CD14-positive monocyte (primary cell): ENCODE data around the gene PBX3. TPM values are rescaled to one million over a fixed set of nuclear protein-coding genes. Genes with fewer than 3 reads are reported as not detected.

Source experiments
- DNase-seq, 3 donors: peaks; one replicate each; pipeline ENCODE4 v3.0.0-alpha.2; 2011 to 2022
- H2AFZ ChIP-seq: 2 replicates; pipeline ENCODE4 v1.6.0; 2012; ENCODE audit warnings: mild to moderate bottlenecking, low read depth, low read length, inconsistent platforms; ENCODE audit not compliant: insufficient read depth, poor library complexity, severe bottlenecking
- H3K27ac ChIP-seq, 2 donors: 1 replicate in 1 of 2; 2 replicates in 1 of 2; pipeline ENCODE4 v1.5.1; 2012 to 2013; ENCODE audit warnings: low read length in 2 of 2, control low read depth in 1 of 2, inconsistent platforms in 1 of 2, low read depth in 1 of 2, mild to moderate bottlenecking in 1 of 2
- H3K27me3 ChIP-seq, 2 donors: one replicate each; pipeline versions ENCODE4 v1.6.0 to v1.6.1; 2011 to 2013; ENCODE audit warnings: low read length in 2 of 2; ENCODE audit not compliant: control insufficient read depth in 2 of 2, insufficient read depth in 2 of 2
- H3K36me3 ChIP-seq, 2 donors: replicated peaks in 1 of 2; 1 replicate in 1 of 2; 2 replicates in 1 of 2; pipeline versions ENCODE4 v1.5.1 to v1.6.1; 2012 to 2013; ENCODE audit warnings: low read length in 2 of 2, control low read depth in 1 of 2, inconsistent platforms in 1 of 2, mild to moderate bottlenecking in 1 of 2; ENCODE audit not compliant: insufficient read depth in 2 of 2, control insufficient read depth in 1 of 2
- H3K4me1 ChIP-seq, 2 donors: 1 replicate in 1 of 2; 2 replicates in 1 of 2; pipeline versions ENCODE4 v1.5.1 to v1.6.1; 2012 to 2013; ENCODE audit warnings: low read length in 2 of 2, control low read depth in 1 of 2, inconsistent platforms in 1 of 2, mild to moderate bottlenecking in 1 of 2, moderate library complexity in 1 of 2; ENCODE audit not compliant: insufficient read depth in 2 of 2, control insufficient read depth in 1 of 2
- H3K4me2 ChIP-seq: replicated peaks from 2 replicates; pipeline ENCODE3; 2012; ENCODE audit warnings: low read length, moderate library complexity, mild to moderate bottlenecking; ENCODE audit not compliant: poor library complexity, severe bottlenecking; ENCODE audit errors: extremely low read depth
- H3K4me3 ChIP-seq, 3 experiments: fragments of 200-600 bp in 1 of 3; sonication (generic) in 1 of 3; replicated peaks in 1 of 3; 1 replicate in 2 of 3; 2 replicates in 1 of 3; pipeline ENCODE4 v1.5.1; 2011 to 2013; ENCODE audit warnings: low read length in 3 of 3, mild to moderate bottlenecking in 3 of 3, control low read depth in 2 of 3, low read depth in 2 of 3, inconsistent platforms in 1 of 3, moderate library complexity in 1 of 3
- H3K79me2 ChIP-seq: 2 replicates; pipeline ENCODE4 v1.6.0; 2012; ENCODE audit warnings: mild to moderate bottlenecking, control low read depth, inconsistent platforms, low read length, moderate library complexity; ENCODE audit not compliant: insufficient read depth
- H3K9ac ChIP-seq: 2 replicates; pipeline ENCODE4 v1.6.0; 2017; ENCODE audit warnings: low read length, mild to moderate bottlenecking; ENCODE audit not compliant: insufficient read depth, poor library complexity, severe bottlenecking
- H3K9me3 ChIP-seq, 2 donors: replicated peaks in 1 of 2; 1 replicate in 1 of 2; 2 replicates in 1 of 2; pipeline versions ENCODE4 v1.5.1 to v1.6.1; 2012 to 2013; ENCODE audit warnings: low read length in 2 of 2, control low read depth in 1 of 2; ENCODE audit not compliant: control insufficient read depth in 1 of 2, insufficient read depth in 1 of 2
- H4K20me1 ChIP-seq: 2 replicates; pipeline ENCODE4 v1.6.0; 2012; ENCODE audit warnings: mild to moderate bottlenecking, low read length, control low read depth, moderate library complexity; ENCODE audit not compliant: insufficient read depth
- H3K27ac Mint-ChIP-seq, 7 donors: one replicate each; pipeline ENCODE4 v1.8.0; 2020; ENCODE audit warnings: mild to moderate bottlenecking in 7 of 7, mixed read lengths in 7 of 7, moderate library complexity in 6 of 7, inconsistent platforms in 2 of 7
- H3K27me3 Mint-ChIP-seq, 3 donors: one replicate each; pipeline ENCODE4 v1.8.0; 2021 to 2022; ENCODE audit warnings: low read depth in 3 of 3, mild to moderate bottlenecking in 3 of 3, mixed read lengths in 3 of 3, moderate library complexity in 3 of 3, inconsistent platforms in 1 of 3
- H3K36me3 Mint-ChIP-seq, 2 donors: one replicate each; pipeline ENCODE4 v1.8.0; 2020; ENCODE audit warnings: mixed read lengths in 2 of 2, inconsistent platforms in 1 of 2, mild to moderate bottlenecking in 1 of 2
- H3K4me1 Mint-ChIP-seq: one replicate; pipeline ENCODE4 v1.8.0; 2020; ENCODE audit warnings: mild to moderate bottlenecking, mixed read lengths
- H3K4me3 Mint-ChIP-seq, 2 donors: one replicate each; pipeline ENCODE4 v1.8.0; 2020; ENCODE audit warnings: mild to moderate bottlenecking in 2 of 2, mixed read lengths in 2 of 2, moderate library complexity in 1 of 2
- H3K9me3 Mint-ChIP-seq, 7 donors: one replicate each; pipeline ENCODE4 v1.8.0; 2020 to 2022; ENCODE audit warnings: mixed read lengths in 7 of 7, mild to moderate bottlenecking in 6 of 7, moderate library complexity in 6 of 7, inconsistent platforms in 2 of 7
- WGBS: methylation state at CpG from one replicate; pipeline ENCODE4 v1.1.5; 2013; ENCODE audit warnings: missing lambda C conversion rate; ENCODE audit not compliant: insufficient coverage; 5-methylcytosine and 5-hydroxymethylcytosine counted together
- intact Hi-C, 2 donors: fragments of 100-400 bp; cut with micrococcal nuclease; formaldehyde crosslinking; loops; one replicate each; pipeline versions ENCODE4 v1.15.0 to v1.15.1; 2023
- polyA plus RNA-seq, 3 donors: library from polyadenylated mRNA; depleted of rRNA in 1 of 3; unstranded in 2 of 3; stranded (reverse) in 1 of 3; fragments of 300-500 nt in 2 of 3; fragments of >200 nt in 1 of 3; fragmentation: Illumina TruSeq in 2 of 3; gene quantifications; 1 replicate in 2 of 3; 2 replicates in 1 of 3; pipeline ENCODE4 v1.2.3, GENCODE V29; 2012 to 2021
- TF ChIP-seq, protein P1 (sequence below): fragments of 200-600 bp; IDR thresholded peaks from one replicate; pipeline ENCODE4 v1.8.0; 2022; ENCODE audit warnings: antibody characterized with exemption, mild to moderate bottlenecking

Gene PBX3
- polyA plus RNA-seq, 3 donors = 6.6 to 22.7 (median 7.1) TPM

DNA sequence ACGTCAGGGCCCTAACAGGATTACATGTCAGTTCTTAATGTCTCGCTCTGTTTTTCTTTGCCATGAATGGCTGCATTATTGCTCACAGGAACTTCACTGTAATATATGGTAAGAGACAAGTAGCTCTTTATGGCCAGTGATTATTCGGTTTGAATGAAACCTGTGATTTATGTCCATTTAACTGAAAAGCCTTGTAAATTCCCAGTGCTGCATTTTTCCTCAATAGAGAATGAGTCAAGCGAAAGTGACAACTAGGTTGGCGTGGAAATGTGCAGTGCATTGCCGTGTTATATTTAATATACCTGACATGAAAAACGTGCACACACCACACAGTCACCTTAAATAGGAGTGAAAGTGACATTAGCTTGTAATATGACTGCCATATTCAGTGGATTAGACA, 163.1 kb downstream of the PBX3 start:
- peaks cover 5% of the 10 kb centered on the region for H3K79me2 ChIP-seq
- H3K36me3 ChIP-seq = no peaks in the 10 kb centered on the region
- H4K20me1 ChIP-seq = no peaks in the 10 kb centered on the region
- H3K27ac ChIP-seq = no peak overlapping the region
- H3K9me3 ChIP-seq = no peaks in the 10 kb centered on the region
- no peaks in the 10 kb centered on the region for H3K27me3 ChIP-seq
- H3K36me3 Mint-ChIP-seq = no peaks in the 10 kb centered on the region
- H3K9me3 Mint-ChIP-seq = no peaks in the 10 kb centered on the region
- H3K4me3 ChIP-seq = no peak overlapping the region
- no peak overlapping the region for H3K27ac Mint-ChIP-seq
- no peak overlapping the region for H3K4me3 Mint-ChIP-seq
- no peak overlapping the region for H3K4me2 ChIP-seq
- no peak overlapping the region for H2AFZ ChIP-seq
- H3K9ac ChIP-seq = no peak overlapping the region
- WGBS = 60% methylated on average over 1 of the region's 7 CpGs
- DNase-seq = no peak
- H3K4me1 ChIP-seq = peaks cover 0 to 2% of the 10 kb centered on the region in 2 donors
- TF ChIP-seq, protein P1, sequence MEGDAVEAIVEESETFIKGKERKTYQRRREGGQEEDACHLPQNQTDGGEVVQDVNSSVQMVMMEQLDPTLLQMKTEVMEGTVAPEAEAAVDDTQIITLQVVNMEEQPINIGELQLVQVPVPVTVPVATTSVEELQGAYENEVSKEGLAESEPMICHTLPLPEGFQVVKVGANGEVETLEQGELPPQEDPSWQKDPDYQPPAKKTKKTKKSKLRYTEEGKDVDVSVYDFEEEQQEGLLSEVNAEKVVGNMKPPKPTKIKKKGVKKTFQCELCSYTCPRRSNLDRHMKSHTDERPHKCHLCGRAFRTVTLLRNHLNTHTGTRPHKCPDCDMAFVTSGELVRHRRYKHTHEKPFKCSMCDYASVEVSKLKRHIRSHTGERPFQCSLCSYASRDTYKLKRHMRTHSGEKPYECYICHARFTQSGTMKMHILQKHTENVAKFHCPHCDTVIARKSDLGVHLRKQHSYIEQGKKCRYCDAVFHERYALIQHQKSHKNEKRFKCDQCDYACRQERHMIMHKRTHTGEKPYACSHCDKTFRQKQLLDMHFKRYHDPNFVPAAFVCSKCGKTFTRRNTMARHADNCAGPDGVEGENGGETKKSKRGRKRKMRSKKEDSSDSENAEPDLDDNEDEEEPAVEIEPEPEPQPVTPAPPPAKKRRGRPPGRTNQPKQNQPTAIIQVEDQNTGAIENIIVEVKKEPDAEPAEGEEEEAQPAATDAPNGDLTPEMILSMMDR = no peak
- intact Hi-C loops = no loop called here
- peaks cover 7% of the 10 kb centered on the region for H3K4me1 Mint-ChIP-seq
- H3K27me3 Mint-ChIP-seq = no peaks in the 10 kb centered on the region

DNA sequence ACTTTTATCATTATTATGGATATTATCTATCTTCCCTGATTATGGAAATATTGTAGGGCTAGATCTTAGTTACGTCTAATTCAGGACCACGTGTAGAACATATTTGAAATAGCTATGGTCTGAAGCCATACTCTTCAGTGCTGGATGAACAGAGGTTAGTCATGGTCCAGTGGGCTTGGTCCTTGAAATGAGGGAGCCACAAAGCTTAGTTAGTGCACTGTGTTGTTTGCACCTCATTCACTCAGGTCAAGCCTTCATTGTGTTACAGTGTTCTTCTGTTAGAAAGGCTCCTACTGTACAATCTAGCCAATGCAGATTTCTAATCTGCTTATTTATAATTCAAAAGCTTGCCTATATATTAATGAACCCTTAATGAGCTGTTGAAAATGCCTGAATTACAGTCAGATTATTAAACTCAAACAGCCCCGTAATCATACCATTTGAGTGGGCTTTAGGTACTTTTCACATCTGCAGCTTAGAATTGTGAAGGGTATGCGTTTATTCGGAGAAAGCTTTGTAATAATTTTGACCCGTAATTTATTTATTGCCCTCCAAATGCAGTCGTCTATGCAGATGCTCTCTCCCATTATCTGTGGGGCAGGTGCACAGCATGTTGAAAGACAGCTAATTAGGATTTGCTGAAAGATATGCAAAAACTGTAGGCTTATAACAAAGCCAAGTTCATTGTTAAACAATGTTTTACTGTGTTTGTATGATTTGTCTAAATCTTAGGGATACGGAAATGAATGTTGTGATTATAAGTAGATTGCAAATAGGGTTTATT, 164.9 kb downstream of the PBX3 start:
- intact Hi-C loops = no loop called here
- Histone ChIP-seq H2AFZ (no peak overlapping the region), H3K27ac (no peak overlapping the region), H3K79me2 (no peaks in the 10 kb centered on the region), H3K4me2 (no peak overlapping the region), H3K36me3 (no peaks in the 10 kb centered on the region), H3K9me3 (no peaks in the 10 kb centered on the region), H3K9ac (no peak overlapping the region), H3K4me3 (no peak overlapping the region), H3K27me3 (no peaks in the 10 kb centered on the region), H4K20me1 (no peaks in the 10 kb centered on the region), H3K4me1 (no peaks in the 10 kb centered on the region)
- Mint-ChIP-seq H3K4me3 (no peak overlapping the region), H3K9me3 (no peaks in the 10 kb centered on the region), H3K27me3 (no peaks in the 10 kb centered on the region), H3K36me3 (peaks cover 7 to 11% of the 10 kb centered on the region in 2 donors), H3K4me1 (no peaks in the 10 kb centered on the region), H3K27ac (no peak overlapping the region)
- WGBS = 98% methylated on average over 6 of the region's 8 CpGs
- no peak for DNase-seq
- TF ChIP-seq, protein P1 = no peak
